ENCODE measurements around the gene RABGAP1L.

The RABGAP1L gene

GRCh38 chr1:175002910-175003517, 843.7 kb downstream of the RABGAP1L start:
- DNase-seq (ENCODE audit: low read depth in 2 of 2) = peak in 1 of 2 donors; percentile 17
- H3K4me3 ChIP-seq (replicated peaks in 1 of 2; ENCODE audit: low read depth in 2 of 2, low read length in 2 of 2) = no peak overlapping the region

GRCh38 chr1:175003521-175003920, 844.2 kb downstream of the RABGAP1L start:
- DNase-seq (ENCODE audit: low read depth in 2 of 2) = no peak
- TF ChIP-seq, protein P1, sequence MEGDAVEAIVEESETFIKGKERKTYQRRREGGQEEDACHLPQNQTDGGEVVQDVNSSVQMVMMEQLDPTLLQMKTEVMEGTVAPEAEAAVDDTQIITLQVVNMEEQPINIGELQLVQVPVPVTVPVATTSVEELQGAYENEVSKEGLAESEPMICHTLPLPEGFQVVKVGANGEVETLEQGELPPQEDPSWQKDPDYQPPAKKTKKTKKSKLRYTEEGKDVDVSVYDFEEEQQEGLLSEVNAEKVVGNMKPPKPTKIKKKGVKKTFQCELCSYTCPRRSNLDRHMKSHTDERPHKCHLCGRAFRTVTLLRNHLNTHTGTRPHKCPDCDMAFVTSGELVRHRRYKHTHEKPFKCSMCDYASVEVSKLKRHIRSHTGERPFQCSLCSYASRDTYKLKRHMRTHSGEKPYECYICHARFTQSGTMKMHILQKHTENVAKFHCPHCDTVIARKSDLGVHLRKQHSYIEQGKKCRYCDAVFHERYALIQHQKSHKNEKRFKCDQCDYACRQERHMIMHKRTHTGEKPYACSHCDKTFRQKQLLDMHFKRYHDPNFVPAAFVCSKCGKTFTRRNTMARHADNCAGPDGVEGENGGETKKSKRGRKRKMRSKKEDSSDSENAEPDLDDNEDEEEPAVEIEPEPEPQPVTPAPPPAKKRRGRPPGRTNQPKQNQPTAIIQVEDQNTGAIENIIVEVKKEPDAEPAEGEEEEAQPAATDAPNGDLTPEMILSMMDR (IDR thresholded peaks at IDR 0.05; ENCODE audit: low read depth, low read length) = no peak
- no peak overlapping the region for H3K4me3 ChIP-seq (replicated peaks in 1 of 2; ENCODE audit: low read depth in 2 of 2, low read length in 2 of 2)

More at GRCh38 chr1:175002910-175003517, 843.7 kb downstream of the RABGAP1L start:
- TF ChIP-seq, protein P1 (IDR thresholded peaks at IDR 0.05; ENCODE audit: low read depth, low read length) = no peak

DNA sequence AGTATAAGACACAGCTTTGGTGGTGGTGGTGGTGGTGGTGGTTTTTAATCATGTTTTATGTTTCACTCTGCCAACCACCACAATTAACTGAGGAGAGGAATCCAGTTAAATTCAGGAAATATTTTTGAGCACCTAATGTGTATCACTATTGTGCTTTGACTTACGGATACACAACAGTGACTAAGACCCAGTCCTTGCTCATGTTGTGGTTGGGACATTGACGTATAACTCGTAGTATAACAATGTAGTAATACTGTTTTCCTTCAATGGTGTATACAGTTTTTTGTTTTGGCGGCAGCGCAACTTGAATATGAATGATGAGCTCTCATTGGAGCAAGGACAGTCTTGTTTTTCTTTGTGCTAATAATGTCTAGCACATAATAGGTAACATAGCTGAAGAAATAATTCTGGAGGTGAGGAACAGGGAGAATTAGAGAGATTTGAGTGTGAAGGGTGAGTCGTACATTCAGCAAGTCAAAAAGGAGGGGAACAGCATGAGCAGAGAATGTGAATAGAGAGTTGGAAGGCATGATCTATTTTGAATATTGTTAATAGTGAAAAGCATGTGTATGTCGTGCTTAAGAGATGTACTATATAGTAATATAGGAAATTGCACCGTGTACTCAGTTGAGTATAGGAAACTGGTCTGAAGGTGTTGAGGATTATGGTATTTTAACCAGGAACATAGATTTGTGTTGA, 845.9 kb downstream of the RABGAP1L start:
- no peak overlapping the region for H3K4me3 ChIP-seq (replicated peaks in 1 of 2; ENCODE audit: low read depth in 2 of 2, low read length in 2 of 2)
- TF ChIP-seq, protein P1 (IDR thresholded peaks at IDR 0.05; ENCODE audit: low read depth, low read length) = no peak
- DNase-seq (ENCODE audit: low read depth in 2 of 2) = peak in 1 of 2 donors; percentile 50

GRCh38 chr1:175009532-175009931, 850.2 kb downstream of the RABGAP1L start:
- TF ChIP-seq, protein P1 (IDR thresholded peaks at IDR 0.05; ENCODE audit: low read depth, low read length) = no peak
- H3K4me3 ChIP-seq (replicated peaks in 1 of 2; ENCODE audit: low read depth in 2 of 2, low read length in 2 of 2) = no peak overlapping the region
- no peak for DNase-seq (ENCODE audit: low read depth in 2 of 2)

- DNase-seq (ENCODE audit: low read depth in 2 of 2) = no peak
- TF ChIP-seq, protein P1 (IDR thresholded peaks at IDR 0.05; ENCODE audit: low read depth, low read length) = no peak
- no peak overlapping the region for H3K4me3 ChIP-seq (replicated peaks in 1 of 2; ENCODE audit: low read depth in 2 of 2, low read length in 2 of 2)
These were observed 854.1 kb downstream of the RABGAP1L start for GRCh38 chr1:175013445-175013844.

GRCh38 chr1:175015243-175015642, 855.9 kb downstream of the RABGAP1L start:
- no peak overlapping the region for H3K4me3 ChIP-seq (replicated peaks in 1 of 2; ENCODE audit: low read depth in 2 of 2, low read length in 2 of 2)
- TF ChIP-seq, protein P1 (IDR thresholded peaks at IDR 0.05; ENCODE audit: low read depth, low read length) = no peak
- DNase-seq (ENCODE audit: low read depth in 2 of 2) = peak; percentile 66 to 84
